ENCODE measurements around the gene KLHDC3.
A peak's percentile ranks its signal among the peaks of the same experiment; 100 is the strongest.

KLHDC3 gene

GRCh38 chr6:43054206-43054943, 40.3 kb downstream of the KLHDC3 start:
- DNase-seq (ENCODE audit: low read depth in 2 of 3, low spot score in 2 of 3): no peak

GRCh38 chr6:43055966-43056365, 41.9 kb downstream of the KLHDC3 start:
- no peak for DNase-seq (ENCODE audit: low read depth in 2 of 3, low spot score in 2 of 3)

GRCh38 chr6:43058531-43058930, 44.5 kb downstream of the KLHDC3 start:
- no peak for DNase-seq (ENCODE audit: low read depth in 2 of 3, low spot score in 2 of 3)

- DNase-seq (ENCODE audit: low read depth in 2 of 3, low spot score in 2 of 3): peak; percentile 88 to 94 (median 92)
Measured at GRCh38 chr6:43059168-43060033, 45.4 kb downstream of the KLHDC3 start, which contains the start of the genes KLC4 and MRPL2. Gene KLC4 (plus strand): TSS chr6:43059631. CDS start chr6:43061336, 1,705 bp downstream. Gene MRPL2 (minus strand): TSS chr6:43059434. CDS start chr6:43059381, 53 bp downstream.

- no peak for DNase-seq (ENCODE audit: low read depth in 2 of 3, low spot score in 2 of 3)
Measured at GRCh38 chr6:43060034-43060754, 46.1 kb downstream of the KLHDC3 start.

- DNase-seq (ENCODE audit: low read depth in 2 of 3, low spot score in 2 of 3): no peak
Measured at GRCh38 chr6:43060755-43061633, 46.9 kb downstream of the KLHDC3 start.

GRCh38 chr6:43061861-43062260, 47.8 kb downstream of the KLHDC3 start:
- DNase-seq (ENCODE audit: low read depth in 2 of 3, low spot score in 2 of 3): no peak

GRCh38 chr6:43062818-43063217, 48.8 kb downstream of the KLHDC3 start:
- DNase-seq (ENCODE audit: low read depth in 2 of 3, low spot score in 2 of 3): no peak

GRCh38 chr6:43070028-43070632, 56.1 kb downstream of the KLHDC3 start:
- DNase-seq (ENCODE audit: low read depth in 2 of 3, low spot score in 2 of 3): no peak

Measured in activated CD8-positive, alpha-beta memory T cell treated with anti-CD3 and anti-CD28 coated beads for 48 hours (primary cell).